Stimulated activated CD4-positive, alpha-beta T cell treated with anti-CD3 and anti-CD28 coated beads, TNF-alpha, amount 100 ng/mL, for 4 hours (primary cell): ENCODE measurements around the gene DNAJC1.
"Not testable (repeated sequence)": the region's sequence is repeated elsewhere in the genome, so short reads cannot be mapped to it uniquely, and the experiment has no call there.

Source experiments
- DNase-seq, 3 experiments: peaks; one replicate each; pipeline ENCODE4 v3.0.0-alpha.2; 2020; ENCODE audit warnings: low read depth in 3 of 3

The DNAJC1 gene

GRCh38 chr10:22003177-22003963, at the start of gene DNAJC1:
Gene DNAJC1, minus strand, starts transcription at chr10:22003730. Its CDS starts 296 bp downstream, at chr10:22003434.
- DNase-seq: peak; percentile 98 to 100 (median 98)

GRCh38 chr10:22053048-22053447, 49.5 kb upstream of the DNAJC1 start:
- no peak for DNase-seq

- DNase-seq: no peak
Observed at GRCh38 chr10:22049635-22050034, 46.1 kb upstream of the DNAJC1 start.

GRCh38 chr10:22047812-22048211, 44.3 kb upstream of the DNAJC1 start:
- DNase-seq: no peak

- DNase-seq: no peak
Observed at GRCh38 chr10:22043327-22043633, 39.8 kb upstream of the DNAJC1 start.

- no peak for DNase-seq
Observed at GRCh38 chr10:22042557-22043326, 39.2 kb upstream of the DNAJC1 start.

- no peak for DNase-seq
Observed at GRCh38 chr10:22034333-22034732, 30.8 kb upstream of the DNAJC1 start.

- not testable (repeated sequence) for DNase-seq
Observed at GRCh38 chr10:22032268-22032667, 28.7 kb upstream of the DNAJC1 start.

GRCh38 chr10:22030421-22030820, 26.9 kb upstream of the DNAJC1 start:
- no peak for DNase-seq

- no peak for DNase-seq
Observed at GRCh38 chr10:22029445-22030236, 26.1 kb upstream of the DNAJC1 start.

- DNase-seq: no peak
Observed at GRCh38 chr10:22027364-22028238, 24.1 kb upstream of the DNAJC1 start.

GRCh38 chr10:22026287-22026686, 22.8 kb upstream of the DNAJC1 start:
- no peak for DNase-seq

- DNase-seq: no peak
Observed at GRCh38 chr10:22023508-22023907, 20.0 kb upstream of the DNAJC1 start.

- peak; percentile 23 to 48 (median 40) for DNase-seq
Observed at GRCh38 chr10:22022257-22023032, 18.9 kb upstream of the DNAJC1 start.

- not testable (repeated sequence) for DNase-seq
Observed at GRCh38 chr10:22021144-22021543, 17.6 kb upstream of the DNAJC1 start.

- no peak for DNase-seq
Observed at GRCh38 chr10:22017283-22018020, 13.9 kb upstream of the DNAJC1 start.

GRCh38 chr10:22016046-22016705, 12.6 kb upstream of the DNAJC1 start:
- no peak for DNase-seq

- no peak for DNase-seq
Observed at GRCh38 chr10:22010973-22011408, 7.5 kb upstream of the DNAJC1 start.

GRCh38 chr10:22010539-22010938, 7.0 kb upstream of the DNAJC1 start:
- DNase-seq: no peak
